ENCODE data around the gene LZTR1.

DNA sequence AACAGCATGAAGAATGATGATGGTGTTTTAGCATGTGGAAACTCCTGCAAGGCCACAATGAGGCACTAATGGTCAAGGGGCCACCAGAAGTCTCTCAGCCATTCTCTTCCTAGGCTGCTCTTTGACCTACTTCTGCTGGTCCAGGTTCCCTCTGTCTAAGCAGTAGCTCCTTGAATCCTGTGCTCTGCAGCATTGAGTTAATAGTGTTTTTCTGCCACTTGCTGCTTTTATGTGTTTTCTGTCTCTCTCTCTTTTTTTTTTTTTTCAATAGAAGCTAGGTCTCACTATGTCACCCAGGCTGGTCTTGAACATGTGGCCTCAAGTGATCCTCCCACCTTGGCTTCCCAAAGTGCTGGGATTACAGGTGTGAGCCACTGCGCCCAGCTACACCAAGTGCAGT is 35.1 kb upstream of the LZTR1 start:
- TF ChIP-seq, protein P1, sequence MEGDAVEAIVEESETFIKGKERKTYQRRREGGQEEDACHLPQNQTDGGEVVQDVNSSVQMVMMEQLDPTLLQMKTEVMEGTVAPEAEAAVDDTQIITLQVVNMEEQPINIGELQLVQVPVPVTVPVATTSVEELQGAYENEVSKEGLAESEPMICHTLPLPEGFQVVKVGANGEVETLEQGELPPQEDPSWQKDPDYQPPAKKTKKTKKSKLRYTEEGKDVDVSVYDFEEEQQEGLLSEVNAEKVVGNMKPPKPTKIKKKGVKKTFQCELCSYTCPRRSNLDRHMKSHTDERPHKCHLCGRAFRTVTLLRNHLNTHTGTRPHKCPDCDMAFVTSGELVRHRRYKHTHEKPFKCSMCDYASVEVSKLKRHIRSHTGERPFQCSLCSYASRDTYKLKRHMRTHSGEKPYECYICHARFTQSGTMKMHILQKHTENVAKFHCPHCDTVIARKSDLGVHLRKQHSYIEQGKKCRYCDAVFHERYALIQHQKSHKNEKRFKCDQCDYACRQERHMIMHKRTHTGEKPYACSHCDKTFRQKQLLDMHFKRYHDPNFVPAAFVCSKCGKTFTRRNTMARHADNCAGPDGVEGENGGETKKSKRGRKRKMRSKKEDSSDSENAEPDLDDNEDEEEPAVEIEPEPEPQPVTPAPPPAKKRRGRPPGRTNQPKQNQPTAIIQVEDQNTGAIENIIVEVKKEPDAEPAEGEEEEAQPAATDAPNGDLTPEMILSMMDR (IDR thresholded peaks at IDR 0.05) = no peak
- TF ChIP-seq POLR2A (IDR thresholded peaks at IDR 0.05) = no peak

Data from uterus (tissue), 2 donors.